Activated CD4-positive, CD25-positive, alpha-beta regulatory T cell treated with anti-CD3 and anti-CD28 coated beads, Interleukin-2, amount 50 U/mL, for 72 hours (primary cell): ENCODE measurements around the gene CDH18.

Source experiments
- DNase-seq: peaks from one replicate; pipeline ENCODE4 v3.0.0; 2021

Gene CDH18

DNA sequence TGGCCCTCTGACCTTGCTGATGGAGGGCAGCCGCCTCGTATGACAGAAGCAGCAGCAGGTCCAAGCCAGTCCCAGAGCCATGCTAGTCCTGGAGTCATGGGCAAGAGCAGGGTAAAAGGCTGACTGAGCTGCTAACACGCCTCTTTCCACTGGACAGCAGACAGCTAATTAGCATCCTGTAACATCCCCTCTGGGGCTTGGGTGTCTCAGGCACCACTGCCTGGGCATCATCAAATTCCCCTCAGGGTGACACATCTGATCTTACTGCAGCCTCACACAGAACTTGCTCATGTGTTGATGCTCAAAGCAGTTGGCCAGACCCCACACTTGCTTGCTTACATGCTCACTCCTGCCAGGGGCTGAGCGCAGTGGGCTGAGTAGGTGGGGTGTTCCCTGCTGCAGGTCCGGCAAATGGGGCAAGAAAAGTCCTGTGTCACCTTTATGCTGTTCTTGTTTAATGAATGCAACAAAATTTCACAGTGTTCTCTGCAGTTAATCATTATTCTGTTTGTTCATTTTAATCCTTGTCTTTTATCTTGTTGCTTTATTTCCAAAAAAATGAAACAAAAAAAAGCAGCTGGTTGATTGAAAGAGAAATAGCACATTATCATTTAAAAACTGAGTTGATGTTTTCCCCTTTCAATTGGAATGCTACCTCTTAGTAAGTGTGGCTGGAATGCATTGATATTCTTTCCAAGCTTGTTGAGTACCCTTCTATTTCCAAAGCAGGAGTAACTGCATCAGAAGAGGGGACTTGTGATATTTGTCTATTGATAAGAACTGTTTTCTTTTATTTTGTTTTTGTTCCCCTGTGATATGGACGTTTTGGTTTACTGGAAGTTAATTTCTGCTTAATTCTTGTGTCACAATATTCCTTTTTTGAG lies 254.1 kb downstream of the CDH18 start:
- DNase-seq = no peak

DNA sequence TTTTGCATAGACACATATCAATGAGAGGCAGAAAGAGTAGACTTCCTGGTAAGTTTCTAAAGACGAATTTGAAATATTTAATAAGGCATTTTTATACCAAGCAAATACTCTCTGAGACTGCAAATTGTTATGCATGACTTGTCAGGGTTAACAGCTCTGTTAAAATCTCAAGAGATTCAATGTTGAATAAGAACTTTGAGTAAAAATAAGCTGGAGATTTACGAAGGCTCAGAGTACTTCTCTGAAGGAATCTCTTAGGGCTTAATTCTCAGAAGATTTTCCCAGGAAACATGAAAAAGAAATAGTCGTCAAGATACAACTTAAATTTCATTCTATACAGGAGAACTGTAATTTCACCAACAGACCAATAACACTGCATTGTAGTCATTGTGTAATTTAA lies 259.4 kb downstream of the CDH18 start:
- no peak for DNase-seq

DNA sequence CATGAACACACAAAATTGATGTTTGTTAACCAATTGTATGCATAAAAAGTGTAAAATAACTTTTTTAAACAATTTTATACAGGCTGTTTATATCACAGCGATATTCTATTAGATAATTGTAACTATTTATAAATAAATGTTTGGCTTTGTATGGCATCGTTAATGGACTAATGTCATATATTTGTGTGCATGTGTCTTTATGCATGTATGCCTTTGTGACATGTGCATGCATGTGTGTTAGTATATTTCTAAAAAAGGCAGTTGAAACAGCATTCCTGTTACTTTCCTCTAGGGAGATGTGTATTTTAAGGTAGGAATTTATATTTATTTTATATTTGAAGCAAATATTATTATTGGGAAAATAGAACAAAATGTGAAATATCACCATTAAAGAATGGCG lies 268.9 kb downstream of the CDH18 start:
- no peak for DNase-seq

DNA sequence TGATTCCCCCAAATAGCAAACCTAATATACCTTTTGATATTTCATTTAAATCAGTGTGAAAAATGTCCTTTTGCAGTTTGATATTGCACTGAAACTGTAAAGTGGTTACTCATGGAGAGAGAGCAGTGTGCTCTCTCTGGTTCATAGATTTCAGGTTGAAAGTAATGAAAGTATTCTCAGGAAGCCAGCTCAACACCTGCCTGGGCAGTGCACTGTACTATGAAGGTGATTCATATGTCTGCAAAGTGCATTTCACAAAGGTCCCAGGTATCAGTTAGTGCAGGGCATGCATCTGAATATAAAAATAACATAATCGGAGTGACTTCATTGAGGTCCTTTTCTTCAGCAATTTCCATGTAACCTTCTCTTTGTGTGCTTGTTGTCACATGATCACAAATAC lies 274.3 kb downstream of the CDH18 start:
- no peak for DNase-seq

DNA sequence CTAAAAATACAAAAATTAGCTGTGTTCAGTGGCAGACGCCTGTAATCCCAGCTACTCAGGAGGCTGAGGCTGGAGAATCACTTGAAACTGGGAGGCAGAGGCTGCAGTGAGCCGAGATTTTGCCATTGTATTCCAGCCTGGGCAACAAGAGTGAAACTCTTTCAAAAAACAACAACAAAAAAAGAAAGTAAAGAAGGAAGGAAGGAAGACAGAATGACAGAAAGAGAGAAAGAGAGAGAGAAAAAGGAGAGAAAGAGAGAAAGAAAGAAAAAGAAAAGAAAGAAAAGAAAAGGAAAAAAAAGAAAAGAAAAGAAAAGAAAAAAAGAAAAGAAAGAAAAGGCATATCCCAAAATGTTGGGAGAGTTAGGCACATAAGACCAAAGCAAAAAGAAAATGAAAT lies 278.6 kb downstream of the CDH18 start:
- DNase-seq = no peak

DNA sequence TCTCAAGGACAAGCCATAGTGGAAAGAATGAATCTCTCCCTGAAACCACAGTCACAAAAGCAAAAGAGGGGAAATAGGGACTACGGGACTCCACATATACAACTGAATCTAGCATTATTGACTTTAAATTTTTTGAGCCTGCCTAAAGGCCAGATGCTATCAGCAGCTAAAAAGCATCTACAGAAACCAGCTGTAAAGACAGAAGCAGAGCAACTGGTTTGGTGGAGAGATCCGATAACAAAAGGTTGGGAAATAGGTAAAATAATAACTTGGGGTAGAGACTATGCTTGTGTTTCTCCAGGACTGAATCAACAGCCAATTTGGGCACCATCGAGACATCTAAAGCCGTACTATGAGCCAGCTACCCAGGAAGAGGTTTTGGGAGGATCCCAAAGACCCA lies 281.2 kb downstream of the CDH18 start:
- no peak for DNase-seq

DNA sequence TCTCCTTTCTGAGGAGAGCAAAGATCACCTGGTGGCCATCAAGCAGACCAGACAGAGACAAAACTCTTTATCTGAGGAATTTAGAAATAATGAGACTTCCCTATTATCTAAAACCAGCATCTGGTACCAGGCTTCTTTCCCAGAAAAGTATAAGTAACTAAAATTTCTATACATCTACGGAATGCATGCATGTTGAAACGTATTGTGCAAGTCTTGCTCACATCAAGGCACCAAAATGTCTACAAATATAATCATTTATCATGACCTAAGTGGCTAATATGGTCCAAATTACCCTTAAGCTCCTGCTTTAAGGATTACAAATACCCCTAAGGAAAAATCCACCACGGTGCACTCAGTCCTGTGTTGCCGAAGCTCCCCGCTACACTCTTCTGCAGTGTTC lies 286.3 kb downstream of the CDH18 start:
- DNase-seq = no peak

DNA sequence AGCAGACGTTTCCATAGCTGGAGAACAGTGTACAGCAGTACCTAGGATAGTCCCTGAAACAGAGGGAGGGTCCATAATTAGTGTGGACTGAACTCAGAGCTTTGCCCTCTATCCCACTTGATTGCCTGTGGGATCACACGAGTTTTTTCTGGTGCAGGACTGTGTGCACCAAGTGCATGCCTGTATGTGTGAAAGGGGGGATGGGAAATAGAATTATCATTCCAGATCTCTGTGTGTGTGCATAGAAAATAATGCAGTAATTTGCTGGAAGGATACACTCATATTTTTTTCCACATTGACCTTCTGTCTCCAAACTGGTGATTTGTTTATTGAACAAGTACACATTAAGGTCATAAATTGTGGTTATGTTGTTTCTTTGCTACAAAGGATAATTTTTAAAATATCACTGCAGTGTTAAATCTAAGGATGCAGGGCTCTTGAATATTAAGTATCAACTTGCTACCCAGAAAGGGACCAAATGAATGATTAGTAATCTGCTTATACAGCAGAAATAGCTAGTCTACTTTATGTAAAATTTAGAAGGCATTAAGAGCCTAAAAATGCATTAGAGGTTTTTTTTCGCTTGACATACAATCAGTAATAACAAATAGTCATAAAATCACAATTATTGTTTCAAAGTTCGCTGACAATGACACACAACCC lies 292.9 kb downstream of the CDH18 start:
- no peak for DNase-seq

DNA sequence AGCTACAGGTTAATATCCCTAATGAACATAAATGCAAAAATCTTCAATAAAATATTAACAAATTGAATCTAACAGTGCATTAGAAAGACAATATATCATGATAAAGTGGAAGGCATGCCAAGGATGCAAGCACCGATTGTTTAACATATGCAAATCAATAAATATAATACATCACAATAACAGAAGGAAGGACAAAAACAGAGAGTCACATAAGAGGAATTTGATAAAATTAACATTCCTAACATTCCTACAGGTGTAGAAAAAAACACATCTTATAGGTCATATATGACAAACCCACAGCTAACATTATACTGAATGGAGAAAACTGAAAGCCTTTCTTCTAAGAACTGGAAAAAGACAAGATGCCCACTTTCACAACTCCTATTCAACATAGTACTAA lies 297.0 kb downstream of the CDH18 start:
- DNase-seq = no peak

DNA sequence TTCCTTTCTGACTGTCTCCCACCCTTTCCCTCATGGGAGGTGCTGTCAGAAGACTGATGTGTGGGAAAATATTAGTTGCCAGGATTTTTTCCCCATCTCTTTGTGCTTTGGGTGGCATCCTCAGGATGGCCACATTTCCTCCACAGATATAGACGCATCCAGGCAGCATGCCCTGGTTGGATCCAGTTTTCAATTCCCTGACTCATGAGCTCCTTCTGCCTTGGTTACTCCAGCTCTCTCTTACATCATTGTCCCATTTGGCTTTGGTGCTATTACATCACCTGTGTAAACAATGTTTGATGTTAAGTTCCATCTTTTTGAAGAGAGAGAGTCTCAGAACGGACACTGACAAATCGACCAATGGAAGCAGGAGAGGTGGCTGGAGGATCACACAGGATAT lies 302.5 kb downstream of the CDH18 start:
- DNase-seq = no peak

DNA sequence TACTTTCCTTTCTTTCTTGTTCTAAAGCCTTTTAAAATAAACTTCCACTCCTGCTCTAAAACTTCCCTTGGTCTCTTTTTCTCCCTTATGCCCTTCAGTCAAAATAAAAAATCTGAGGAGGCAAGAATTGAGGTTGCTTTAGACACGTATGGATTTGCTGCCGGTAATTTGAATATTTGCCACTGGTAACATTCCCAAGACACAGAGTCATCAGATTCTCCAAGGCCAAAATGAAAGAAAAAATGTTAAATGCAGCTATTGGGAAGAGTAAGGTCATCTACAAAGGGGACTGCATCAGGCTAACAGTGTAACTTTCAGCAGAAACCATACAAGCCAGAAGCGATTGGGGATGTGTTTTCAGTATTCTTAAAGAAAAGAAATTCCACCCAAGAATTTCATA lies 311.1 kb downstream of the CDH18 start:
- DNase-seq = no peak

DNA sequence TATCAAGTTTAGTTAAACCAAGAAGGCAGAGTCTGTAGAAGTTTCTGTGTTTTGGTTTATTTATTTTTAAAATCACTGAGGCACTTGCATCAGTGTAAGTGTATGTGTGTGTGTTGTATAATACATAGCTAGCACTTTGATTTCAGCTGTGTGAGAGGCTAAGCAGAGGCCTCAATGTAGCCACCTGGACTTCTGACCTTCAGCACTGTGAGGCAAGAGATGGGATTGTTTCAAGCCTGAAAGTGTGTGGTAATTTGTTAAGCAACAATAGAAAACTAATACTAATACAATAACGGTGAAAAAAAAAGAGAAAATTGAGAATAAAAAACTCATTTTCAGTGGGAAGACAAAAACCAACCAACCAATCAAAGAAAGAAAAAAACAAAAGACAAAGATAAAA lies 327.3 kb downstream of the CDH18 start:
- no peak for DNase-seq

DNA sequence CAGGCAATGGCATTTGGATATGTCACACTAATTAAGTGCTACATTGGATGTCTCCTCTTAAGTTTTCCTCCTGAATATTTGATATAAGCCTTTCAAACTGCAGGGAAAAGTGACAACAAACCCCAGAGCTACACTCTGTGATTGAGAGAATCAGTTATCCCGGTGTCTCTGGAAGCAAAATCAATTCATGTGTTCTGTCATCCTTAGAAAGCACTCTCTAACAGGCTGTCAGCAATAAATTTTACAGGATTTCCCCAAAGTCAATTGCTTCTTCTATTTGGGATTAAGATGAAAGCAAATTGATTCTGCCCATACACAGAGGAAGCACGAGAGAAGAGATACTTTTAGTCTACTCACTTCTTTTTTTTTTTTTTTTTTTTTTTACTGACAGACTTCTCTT lies 332.4 kb downstream of the CDH18 start:
- DNase-seq = no peak

DNA sequence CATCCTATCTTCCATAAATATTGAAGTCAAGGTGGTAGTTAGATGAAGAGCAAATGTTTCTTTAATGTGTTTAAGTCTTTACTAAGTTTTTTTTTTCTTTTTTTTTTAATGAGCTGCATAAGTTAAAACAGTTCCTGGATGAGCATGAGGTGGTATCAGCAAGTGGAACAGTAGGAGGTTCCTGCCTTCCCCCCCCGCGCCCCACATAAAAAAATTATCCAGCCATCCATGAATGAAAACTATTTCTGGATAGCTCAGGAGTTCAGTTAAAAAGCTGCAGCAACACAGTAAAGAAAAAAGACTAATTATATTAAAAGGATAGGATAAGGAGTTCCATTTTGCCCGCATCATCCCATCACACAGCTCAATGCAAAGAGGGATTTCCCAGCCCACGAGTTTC lies 349.5 kb downstream of the CDH18 start:
- no peak for DNase-seq

DNA sequence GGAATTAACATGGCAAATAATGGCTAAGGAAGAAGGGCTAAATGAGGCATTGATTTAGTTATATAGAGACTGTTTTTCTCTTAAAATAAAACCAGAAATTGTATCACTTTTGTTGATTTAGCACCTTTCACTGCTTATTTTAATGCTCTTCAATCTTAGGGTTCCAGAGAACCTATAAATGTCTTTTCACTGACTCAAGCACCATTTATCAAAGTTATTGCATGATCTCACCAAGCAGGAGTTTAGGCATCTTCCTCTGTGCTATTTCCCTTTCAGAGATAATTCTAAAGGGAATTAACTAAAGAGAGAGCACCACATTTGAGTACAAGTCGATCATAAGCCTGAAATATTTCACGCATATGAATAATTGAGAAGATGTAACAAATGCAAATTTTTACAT lies 357.1 kb downstream of the CDH18 start:
- DNase-seq = no peak

DNA sequence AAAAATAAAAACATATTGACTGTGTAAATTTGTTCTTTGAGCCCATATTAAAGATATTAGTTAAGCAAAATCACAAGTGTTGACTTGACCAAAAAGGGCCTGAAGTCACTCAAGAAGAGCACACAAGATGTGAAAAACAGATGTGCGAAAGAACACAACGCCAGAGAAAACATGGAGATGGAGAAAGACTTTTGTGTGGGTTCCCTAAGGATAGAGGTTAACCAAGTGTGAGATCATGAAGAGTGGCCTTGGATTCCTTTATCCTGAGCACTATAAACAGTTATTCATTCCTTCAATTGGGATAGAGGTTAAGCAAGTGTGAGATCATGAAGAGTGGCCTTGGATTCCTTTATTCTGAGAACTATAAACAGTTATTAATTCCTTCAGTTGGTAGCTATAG lies 361.8 kb downstream of the CDH18 start:
- no peak for DNase-seq

DNA sequence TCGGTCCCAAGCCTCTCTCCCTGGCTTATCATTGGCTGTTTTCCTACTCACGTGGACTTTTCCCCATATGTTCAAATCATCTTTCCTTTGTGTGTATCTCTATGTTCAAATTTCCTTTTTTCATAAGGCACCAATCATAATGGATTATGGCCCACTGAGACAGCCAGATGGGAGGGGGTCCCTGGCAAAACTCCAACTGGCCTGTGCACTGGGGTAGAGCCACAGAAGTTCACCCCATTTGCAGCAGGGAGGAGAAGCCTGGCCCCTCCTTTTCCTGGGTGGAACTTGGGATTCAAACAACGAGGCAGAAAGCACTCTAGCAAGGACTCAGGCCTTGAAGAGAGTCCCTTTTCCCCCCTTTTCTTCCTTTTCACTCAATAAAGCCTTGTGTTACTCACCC lies 362.4 kb downstream of the CDH18 start:
- no peak for DNase-seq

DNA sequence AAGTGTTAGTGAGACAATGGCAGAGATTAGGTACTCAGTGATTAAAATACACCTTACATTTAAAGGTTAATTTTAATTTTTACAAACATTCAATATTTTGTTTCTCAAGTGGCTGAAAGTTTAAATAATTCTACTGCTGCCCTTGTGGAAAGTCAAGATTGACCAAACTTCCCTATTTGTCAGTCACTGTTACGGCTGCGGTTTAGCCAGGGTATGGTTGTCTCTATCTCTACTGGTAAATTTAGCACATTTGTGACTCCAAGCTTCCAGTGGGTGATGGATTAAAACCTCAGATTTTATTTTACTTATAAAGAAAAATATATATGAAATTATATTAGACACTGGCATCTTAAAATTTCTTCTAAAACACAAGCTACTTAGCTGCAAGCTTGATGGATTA lies 368.4 kb downstream of the CDH18 start:
- no peak for DNase-seq

DNA sequence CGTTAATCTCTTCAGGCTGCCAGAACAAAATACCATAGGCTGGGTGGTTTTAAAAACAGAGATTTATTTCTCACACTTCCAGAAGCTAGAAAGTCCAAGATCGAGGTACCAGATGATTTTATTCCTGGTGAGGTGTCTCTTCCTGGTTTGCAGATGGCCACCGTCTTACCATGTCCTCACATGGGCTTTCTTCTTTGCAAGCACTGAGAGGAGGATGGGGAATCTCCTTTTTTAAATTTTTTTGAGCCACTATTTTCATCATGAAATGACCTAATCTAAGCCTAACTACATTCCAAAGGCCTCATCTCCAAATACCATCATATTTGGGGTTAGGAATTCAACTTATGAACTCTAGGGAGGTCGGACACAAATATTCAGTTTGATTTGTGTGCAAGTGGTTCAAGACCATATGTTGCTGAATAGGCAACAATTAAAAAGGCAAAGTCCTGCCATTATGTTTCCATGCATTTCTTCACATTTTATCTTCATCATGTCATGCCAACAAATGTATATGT lies 371.2 kb downstream of the CDH18 start:
- no peak for DNase-seq

DNA sequence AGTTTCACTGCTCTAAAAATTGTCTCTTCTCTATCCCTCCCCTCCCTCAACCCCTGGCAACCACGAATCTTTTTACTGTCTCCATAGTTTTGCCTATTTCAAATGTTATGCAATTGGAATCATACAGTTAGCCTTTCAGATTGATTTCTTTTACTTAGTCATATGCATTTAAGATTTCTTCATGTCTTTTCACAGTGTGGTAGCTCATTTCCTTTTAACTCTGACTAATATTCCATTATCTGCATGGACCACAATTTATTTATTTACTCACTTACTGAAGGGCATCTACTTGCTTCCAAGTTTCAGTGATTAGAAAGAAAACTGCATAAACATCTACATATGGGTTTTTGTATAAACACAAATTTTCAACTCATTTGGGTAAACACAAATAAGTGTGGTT lies 372.3 kb downstream of the CDH18 start:
- DNase-seq = no peak

DNA sequence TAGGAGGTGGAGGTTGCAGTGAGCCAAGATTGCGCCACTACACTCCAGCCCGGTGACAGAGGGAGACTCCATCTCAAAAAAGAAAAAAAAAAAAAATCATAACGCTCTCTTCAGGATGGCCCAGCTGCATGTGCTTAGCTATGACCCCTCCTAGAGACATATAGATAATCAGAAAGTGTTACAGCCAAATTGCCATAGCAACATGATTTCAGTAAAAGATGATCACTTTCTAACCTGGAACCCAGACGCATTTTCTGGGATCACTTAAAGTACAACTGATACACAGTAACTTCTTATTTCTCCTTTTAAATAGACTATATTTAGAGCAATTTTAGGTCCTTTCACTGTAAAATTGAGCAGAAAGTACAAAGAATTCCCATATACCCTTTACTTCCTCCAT lies 372.9 kb downstream of the CDH18 start:
- no peak for DNase-seq

DNA sequence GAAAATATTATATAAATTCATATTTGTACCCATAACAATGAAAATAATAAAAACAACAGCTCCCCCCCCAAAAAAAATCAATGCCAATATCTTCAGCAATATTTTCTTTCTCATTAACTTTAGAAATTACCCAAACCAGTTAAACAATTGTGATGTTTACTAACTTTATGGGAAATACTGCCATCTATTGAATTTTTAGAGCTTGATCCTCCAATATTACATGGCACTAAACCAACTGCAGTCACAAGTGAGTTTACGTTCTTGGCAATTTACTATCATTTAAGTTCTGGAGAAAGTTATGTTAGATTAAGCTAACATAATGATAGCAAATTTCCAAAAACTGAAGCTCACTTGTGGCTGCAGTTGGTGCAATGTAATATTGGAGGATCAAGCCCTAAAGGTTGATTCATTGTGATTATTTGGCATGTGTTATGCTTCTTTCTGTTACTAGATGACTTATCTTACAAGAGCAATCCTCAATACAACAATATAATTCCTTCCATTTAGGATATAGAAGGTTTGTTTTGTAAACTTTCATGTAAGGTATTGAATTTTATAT lies 379.5 kb downstream of the CDH18 start:
- no peak for DNase-seq

DNA sequence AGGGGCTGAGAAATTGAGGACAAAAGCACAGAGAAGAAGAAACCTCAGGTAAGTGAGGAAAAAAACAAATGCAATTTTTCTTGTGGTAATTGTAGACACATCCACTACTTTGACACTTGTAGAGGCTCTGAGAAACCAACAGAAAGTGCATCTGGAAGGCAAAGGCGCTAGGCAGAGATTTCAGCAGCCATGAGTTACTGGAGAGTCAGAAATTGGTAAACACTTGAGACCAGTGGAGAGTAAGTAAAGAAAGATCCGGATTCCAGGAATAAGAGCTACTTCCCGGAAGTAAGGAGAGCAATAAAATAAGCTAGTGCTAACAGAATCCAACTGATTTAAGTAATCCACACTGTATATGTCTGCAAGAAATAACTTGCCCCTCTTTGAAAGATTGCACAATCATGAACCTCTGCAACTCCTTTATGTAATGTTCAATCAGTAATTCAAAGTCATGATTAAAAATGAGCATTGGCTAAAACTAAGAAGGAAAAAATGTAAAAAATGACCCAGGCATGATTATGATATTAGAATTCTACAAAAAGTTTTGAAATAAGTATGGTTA lies 382.1 kb downstream of the CDH18 start:
- no peak for DNase-seq

DNA sequence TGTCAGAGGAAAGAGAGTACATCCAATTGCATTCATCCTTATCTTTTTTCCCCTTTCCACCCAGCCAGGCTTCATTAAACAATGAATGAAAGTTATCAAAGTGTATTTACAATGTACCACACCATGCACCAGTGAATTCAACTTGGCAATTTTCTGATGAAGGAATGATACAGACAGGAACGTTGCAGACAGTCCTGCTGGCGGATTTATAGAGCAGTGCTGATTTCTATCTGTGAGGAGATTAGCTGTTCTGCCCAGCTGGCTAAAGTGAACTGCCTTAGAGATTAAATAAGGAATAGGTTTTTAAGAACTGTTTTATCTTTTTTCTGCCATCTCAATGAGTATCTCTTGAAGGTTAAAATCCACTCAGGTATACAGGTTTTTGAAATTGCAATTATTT lies 403.9 kb downstream of the CDH18 start:
- no peak for DNase-seq
